ENCODE measurements around the gene RPS19BP1.

The RPS19BP1 gene

GRCh38 chr22:39488563-39489083 is 43.9 kb downstream of the RPS19BP1 start:
- DNase-seq = no peak

- DNase-seq = no peak
Observed at GRCh38 chr22:39487826-39488520, 44.6 kb downstream of the RPS19BP1 start.

GRCh38 chr22:39486951-39487825 is 45.4 kb downstream of the RPS19BP1 start:
- DNase-seq = no peak

GRCh38 chr22:39482768-39483167 is 49.8 kb downstream of the RPS19BP1 start:
- DNase-seq = no peak

- DNase-seq = no peak
Observed at GRCh38 chr22:39481595-39481994, 51.0 kb downstream of the RPS19BP1 start.

- no peak for DNase-seq
Observed at GRCh38 chr22:39481054-39481453, 51.5 kb downstream of the RPS19BP1 start.

- no peak for DNase-seq
Observed at GRCh38 chr22:39480557-39480956, 52.0 kb downstream of the RPS19BP1 start.

- DNase-seq = no peak
Observed at GRCh38 chr22:39479254-39479653, 53.3 kb downstream of the RPS19BP1 start.
